Uterus (tissue), 4 donors: ENCODE results near the gene PPM1H. TPM values are rescaled to one million over a fixed set of nuclear protein-coding genes. Genes with fewer than 3 reads are reported as not detected.

Experiments
- DNase-seq, 2 donors: peaks; one replicate each; pipeline ENCODE4 v3.0.0-alpha.2; 2019 to 2020
- H3K27ac ChIP-seq, 2 donors: fragments of 200-600 bp; sonication (generic); 1 replicate in 1 of 2; 2 replicates in 1 of 2; pipeline ENCODE4 v1.5.1; 2016 to 2018
- H3K27me3 ChIP-seq, 2 donors: fragments of 200-600 bp; sonication (generic); one replicate each; pipeline ENCODE4 v1.5.1; 2018 to 2019; ENCODE audit warnings: control low read depth in 1 of 2
- H3K36me3 ChIP-seq, 2 donors: fragments of 200-600 bp; sonication (generic); one replicate each; pipeline ENCODE4 v1.5.1; 2019; ENCODE audit warnings: control low read depth in 1 of 2
- H3K4me1 ChIP-seq, 2 donors: fragments of 200-600 bp; sonication (generic); one replicate each; pipeline ENCODE4 v1.5.1; 2018 to 2019; ENCODE audit warnings: control low read depth in 1 of 2
- H3K4me3 ChIP-seq, 2 donors: fragments of 200-600 bp; sonication (generic); 1 replicate in 1 of 2; 2 replicates in 1 of 2; pipeline ENCODE4 v1.5.1; 2018 to 2019; ENCODE audit warnings: mild to moderate bottlenecking in 1 of 2
- H3K9me3 ChIP-seq, 2 donors: fragments of 200-600 bp; sonication (generic); one replicate each; pipeline ENCODE4 v1.5.1; 2019; ENCODE audit warnings: control low read depth in 1 of 2
- CTCF ChIP-seq, 4 experiments: fragments of 200-600 bp in 2 of 4; fragments of 450-650 bp in 2 of 4; sonication (generic) in 2 of 4; IDR thresholded peaks; one replicate each; pipeline ENCODE4 v1.5.1; 2016 to 2019; ENCODE audit warnings: antibody characterized with exemption in 4 of 4, mild to moderate bottlenecking in 2 of 4, moderate library complexity in 1 of 4
- POLR2A ChIP-seq, 2 donors: fragments of 450-650 bp; IDR thresholded peaks; one replicate each; pipeline ENCODE4 v1.6.1; 2016; ENCODE audit warnings: antibody characterized with exemption in 2 of 2, mild to moderate bottlenecking in 1 of 2, moderate library complexity in 1 of 2
- intact Hi-C: fragments of 100-400 bp; cut with DNase I; formaldehyde crosslinking; loops from one replicate; pipeline ENCODE4 v1.15.1; 2023; ENCODE audit warnings: low total_unique reads
- total RNA-seq, 4 donors: library from RNA; depleted of rRNA in 3 of 4; stranded (reverse); fragments of >200 nt in 3 of 4; gene quantifications; one replicate each; pipeline versions ENCODE4 v1.1.0 to v1.2.4, GENCODE V29; 2014 to 2023
- donor health status: DM: yes; HTN: yes; CAD: no.

The PPM1H gene
- total RNA-seq, 4 donors from 2014 or later, result 2.0 to 24.1 (median 6.6) TPM

GRCh38 chr12:62728741-62729140, 206.2 kb downstream of the PPM1H start:
- DNase-seq, result no peak
- no peaks in the 10 kb centered on the region for H3K27me3 ChIP-seq
- H3K4me1 ChIP-seq, result peaks cover 4 to 5% of the 10 kb centered on the region in 2 donors
- H3K27ac ChIP-seq, result no peak overlapping the region
- H3K4me3 ChIP-seq, result no peak overlapping the region
- H3K9me3 ChIP-seq, result no peaks in the 10 kb centered on the region
- TF ChIP-seq CTCF (IDR thresholded peaks at IDR 0.05) (no peak), POLR2A (IDR thresholded peaks at IDR 0.05) (no peak)
- no peaks in the 10 kb centered on the region for H3K36me3 ChIP-seq
- intact Hi-C loops, result no loop called here

DNA sequence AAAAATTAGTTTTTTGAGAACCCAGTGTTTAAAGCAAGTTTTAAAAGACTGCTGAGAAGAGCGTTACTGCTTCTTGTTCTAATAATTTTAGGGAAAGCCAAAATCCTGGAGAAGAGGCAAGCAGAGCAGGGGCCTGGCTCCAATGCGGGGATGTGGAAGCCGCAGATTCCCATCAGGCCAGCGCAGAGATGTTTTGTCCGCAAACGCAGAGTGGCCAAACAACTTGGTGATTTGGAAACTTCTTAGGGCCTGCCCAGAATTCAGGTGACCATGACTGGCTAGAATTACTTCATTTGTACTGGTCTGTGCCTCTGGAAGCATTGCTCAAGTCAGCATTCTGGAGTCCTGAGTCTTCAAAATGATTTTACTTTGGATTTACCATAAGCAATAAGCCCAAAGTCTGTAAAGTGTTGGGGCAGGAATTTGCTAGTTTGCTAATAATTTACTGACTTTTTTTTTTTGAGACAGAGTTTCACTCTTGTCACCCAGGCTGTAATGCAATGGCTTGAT, 208.4 kb downstream of the PPM1H start:
- H3K36me3 ChIP-seq, result no peaks in the 10 kb centered on the region
- intact Hi-C loops, result no loop called here
- no peak overlapping the region for H3K27ac ChIP-seq
- H3K4me3 ChIP-seq, result no peak overlapping the region
- peaks cover 4 to 5% of the 10 kb centered on the region in 2 donors for H3K4me1 ChIP-seq
- no peaks in the 10 kb centered on the region for H3K27me3 ChIP-seq
- no peaks in the 10 kb centered on the region for H3K9me3 ChIP-seq
- DNase-seq, result no peak
- TF ChIP-seq CTCF (IDR thresholded peaks at IDR 0.05), result no peak
- no peak for TF ChIP-seq POLR2A (IDR thresholded peaks at IDR 0.05)

GRCh38 chr12:62725781-62726180, 209.2 kb downstream of the PPM1H start:
- Histone ChIP-seq H3K4me1 (peaks cover 0 to 5% of the 10 kb centered on the region in 2 donors), H3K9me3 (no peaks in the 10 kb centered on the region), H3K36me3 (no peaks in the 10 kb centered on the region), H3K27me3 (no peaks in the 10 kb centered on the region), H3K4me3 (no peak overlapping the region), H3K27ac (no peak overlapping the region)
- no peak for DNase-seq
- intact Hi-C loops, result no loop called here
- TF ChIP-seq CTCF (IDR thresholded peaks at IDR 0.05) (no peak), POLR2A (IDR thresholded peaks at IDR 0.05) (no peak)

DNA sequence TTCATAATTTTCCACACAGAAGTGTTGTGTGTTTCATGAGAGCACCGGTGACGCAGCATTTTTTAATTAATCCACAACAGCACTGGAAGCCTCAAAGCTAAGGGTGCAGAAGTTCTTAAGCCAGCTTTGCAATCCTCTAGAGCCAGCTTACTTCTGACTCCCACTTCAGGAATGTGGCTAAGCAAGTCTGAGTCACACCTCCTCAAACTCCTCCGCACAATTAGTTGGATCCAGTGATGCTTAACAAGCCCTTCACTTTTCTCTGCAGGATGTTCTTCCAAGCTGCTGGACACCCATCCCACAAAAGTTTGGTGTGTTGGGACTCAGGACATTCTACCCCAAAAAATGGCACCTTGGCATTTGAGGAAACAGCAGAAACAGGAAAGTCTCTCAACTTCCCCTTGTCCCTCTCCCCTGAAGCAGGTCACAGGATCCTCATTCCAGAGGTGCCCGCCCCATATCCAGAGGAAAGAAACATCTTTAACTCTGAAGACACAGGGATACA, 210.0 kb downstream of the PPM1H start:
- intact Hi-C loops, result no loop called here
- no peak for TF ChIP-seq CTCF (IDR thresholded peaks at IDR 0.05)
- TF ChIP-seq POLR2A (IDR thresholded peaks at IDR 0.05), result no peak
- Histone ChIP-seq H3K4me1 (peaks cover 0 to 5% of the 10 kb centered on the region in 2 donors), H3K27ac (peak overlapping the region; percentile 20 to 34), H3K4me3 (no peak overlapping the region), H3K9me3 (no peaks in the 10 kb centered on the region), H3K36me3 (no peaks in the 10 kb centered on the region), H3K27me3 (no peaks in the 10 kb centered on the region)
- DNase-seq, result peak; percentile 56 to 76

DNA sequence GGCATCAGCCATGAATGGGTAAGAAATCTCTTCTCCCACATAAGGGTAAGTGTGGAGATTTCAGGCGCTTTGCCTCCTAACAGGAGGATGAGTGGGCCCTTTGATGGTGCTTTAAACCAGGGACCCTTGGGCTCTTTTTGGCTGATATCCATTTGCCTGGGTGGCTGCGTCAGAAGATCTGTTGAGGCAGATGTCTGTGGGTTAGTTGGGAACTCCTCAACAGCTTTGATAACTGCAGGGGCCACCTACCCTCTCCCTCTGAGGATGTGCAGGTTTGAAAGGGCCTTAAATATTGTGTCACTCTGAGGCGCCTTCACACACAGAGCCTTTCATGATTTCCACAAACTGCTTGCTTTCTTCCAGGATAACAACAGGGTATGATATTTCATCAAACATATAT, 210.7 kb downstream of the PPM1H start:
- Histone ChIP-seq H3K27ac (peak overlapping the region; percentile 34 to 53), H3K36me3 (no peaks in the 10 kb centered on the region), H3K9me3 (no peaks in the 10 kb centered on the region), H3K27me3 (no peaks in the 10 kb centered on the region), H3K4me1 (peaks cover 0 to 5% of the 10 kb centered on the region in 2 donors), H3K4me3 (no peak overlapping the region)
- TF ChIP-seq POLR2A (IDR thresholded peaks at IDR 0.05) (no peak), CTCF (IDR thresholded peaks at IDR 0.05) (no peak)
- no peak for DNase-seq
- intact Hi-C loops, result no loop called here
